Activated CD8-positive, alpha-beta memory T cell treated with anti-CD3 and anti-CD28 coated beads, Interleukin-2, amount 50 U/mL, for 4 hours (primary cell): ENCODE data around the gene MAPK1.
"Not testable (repeated sequence)": the region's sequence is repeated elsewhere in the genome, so short reads cannot be mapped to it uniquely, and the experiment has no call there.

Source experiments
- DNase-seq: peaks from one replicate; pipeline ENCODE4 v3.0.0-alpha.2; 2020

The MAPK1 gene

GRCh38 chr22:21881841-21882753 is 14.7 kb upstream of the MAPK1 start:
- DNase-seq: no peak

GRCh38 chr22:21876486-21877176 is 9.2 kb upstream of the MAPK1 start:
- DNase-seq: no peak

GRCh38 chr22:21874953-21875352 is 7.5 kb upstream of the MAPK1 start:
- not testable (repeated sequence) for DNase-seq

GRCh38 chr22:21873619-21874018 is 6.2 kb upstream of the MAPK1 start:
- no peak for DNase-seq

GRCh38 chr22:21872741-21873140 is 5.3 kb upstream of the MAPK1 start:
- DNase-seq: not testable (repeated sequence)

GRCh38 chr22:21868651-21869050 is 1.2 kb upstream of the MAPK1 start:
- DNase-seq: no peak

GRCh38 chr22:21866833-21867527 is 465 bp downstream of the MAPK1 start:
- DNase-seq: peak; percentile 22

GRCh38 chr22:21865041-21865440 is 2.4 kb downstream of the MAPK1 start:
- DNase-seq: peak; percentile 18

- DNase-seq: no peak
Observed at GRCh38 chr22:21862386-21863245, 4.8 kb downstream of the MAPK1 start.

GRCh38 chr22:21861851-21862250 is 5.6 kb downstream of the MAPK1 start:
- no peak for DNase-seq

- no peak for DNase-seq
Observed at GRCh38 chr22:21861264-21861848, 6.1 kb downstream of the MAPK1 start.

- DNase-seq: no peak
Observed at GRCh38 chr22:21860491-21861039, 6.9 kb downstream of the MAPK1 start.

GRCh38 chr22:21858025-21858764 is 9.2 kb downstream of the MAPK1 start:
- DNase-seq: no peak

GRCh38 chr22:21857481-21857914 is 9.9 kb downstream of the MAPK1 start:
- DNase-seq: no peak

GRCh38 chr22:21856868-21857267 is 10.6 kb downstream of the MAPK1 start:
- DNase-seq: no peak

- DNase-seq: no peak
Observed at GRCh38 chr22:21856197-21856596, 11.2 kb downstream of the MAPK1 start.

GRCh38 chr22:21855676-21856075 is 11.8 kb downstream of the MAPK1 start:
- DNase-seq: no peak

- DNase-seq: no peak
Observed at GRCh38 chr22:21850660-21851059, 16.8 kb downstream of the MAPK1 start.

- no peak for DNase-seq
Observed at GRCh38 chr22:21849489-21849888, 18.0 kb downstream of the MAPK1 start.

GRCh38 chr22:21848057-21848456 is 19.4 kb downstream of the MAPK1 start:
- DNase-seq: not testable (repeated sequence)
